Cerebellar nuclear complex (tissue), 1 donor: ENCODE measurements around the gene TAF1C.

Source experiments
- DNase-seq, 2 experiments: peaks; one replicate each; lab custom pipeline; 2025; lab: John Stamatoyannopoulos, UW

The TAF1C gene

DNA sequence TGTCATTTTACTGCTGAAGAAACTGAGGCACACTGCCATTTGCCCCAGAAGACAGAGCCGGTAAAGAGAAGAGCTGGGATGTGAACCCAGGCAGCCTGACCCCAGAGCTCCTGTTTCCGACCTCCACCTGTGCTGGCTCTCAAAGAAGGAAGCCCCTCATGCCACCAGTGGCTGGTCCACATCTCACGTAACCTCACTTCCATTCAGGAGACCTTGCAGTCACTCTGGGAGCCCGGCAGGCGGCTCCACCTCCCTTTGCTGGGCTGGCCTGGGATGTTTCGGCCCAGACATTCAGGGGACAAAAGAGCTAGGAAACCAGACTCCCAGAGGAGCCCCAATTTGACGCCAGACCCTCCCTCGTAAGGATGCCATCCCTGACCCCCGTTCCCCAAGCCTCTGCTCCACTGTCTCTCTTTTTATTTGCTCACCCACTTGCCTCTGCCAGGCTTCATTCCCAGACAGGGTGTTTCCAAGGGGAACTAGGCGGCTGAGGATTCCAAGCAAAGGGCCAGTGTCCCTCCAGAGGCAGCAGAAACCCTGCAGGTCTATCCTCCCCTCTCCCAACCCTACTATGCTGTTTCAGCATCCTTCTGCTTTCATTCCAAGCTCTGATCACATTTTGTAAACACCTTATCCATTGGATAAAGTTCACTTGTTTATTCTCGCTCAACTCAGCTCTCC lies 2.8 kb downstream of the TAF1C start:
- DNase-seq: no peak

DNA sequence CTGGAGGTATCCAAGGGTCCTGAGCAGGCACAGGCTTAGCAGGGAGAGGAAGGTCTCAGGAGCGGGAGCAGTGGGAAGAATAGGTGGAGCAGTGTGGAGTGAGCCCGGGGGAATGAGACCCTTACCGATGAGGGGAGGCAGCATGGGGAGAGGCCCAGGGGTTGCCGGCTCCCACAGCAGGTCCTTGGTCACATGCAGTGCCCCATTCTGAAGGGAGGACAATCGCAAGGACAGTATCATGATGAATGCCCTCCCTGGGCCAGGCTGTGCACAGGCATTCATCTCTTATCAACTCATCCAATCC lies 3.3 kb downstream of the TAF1C start:
- DNase-seq: no peak

DNA sequence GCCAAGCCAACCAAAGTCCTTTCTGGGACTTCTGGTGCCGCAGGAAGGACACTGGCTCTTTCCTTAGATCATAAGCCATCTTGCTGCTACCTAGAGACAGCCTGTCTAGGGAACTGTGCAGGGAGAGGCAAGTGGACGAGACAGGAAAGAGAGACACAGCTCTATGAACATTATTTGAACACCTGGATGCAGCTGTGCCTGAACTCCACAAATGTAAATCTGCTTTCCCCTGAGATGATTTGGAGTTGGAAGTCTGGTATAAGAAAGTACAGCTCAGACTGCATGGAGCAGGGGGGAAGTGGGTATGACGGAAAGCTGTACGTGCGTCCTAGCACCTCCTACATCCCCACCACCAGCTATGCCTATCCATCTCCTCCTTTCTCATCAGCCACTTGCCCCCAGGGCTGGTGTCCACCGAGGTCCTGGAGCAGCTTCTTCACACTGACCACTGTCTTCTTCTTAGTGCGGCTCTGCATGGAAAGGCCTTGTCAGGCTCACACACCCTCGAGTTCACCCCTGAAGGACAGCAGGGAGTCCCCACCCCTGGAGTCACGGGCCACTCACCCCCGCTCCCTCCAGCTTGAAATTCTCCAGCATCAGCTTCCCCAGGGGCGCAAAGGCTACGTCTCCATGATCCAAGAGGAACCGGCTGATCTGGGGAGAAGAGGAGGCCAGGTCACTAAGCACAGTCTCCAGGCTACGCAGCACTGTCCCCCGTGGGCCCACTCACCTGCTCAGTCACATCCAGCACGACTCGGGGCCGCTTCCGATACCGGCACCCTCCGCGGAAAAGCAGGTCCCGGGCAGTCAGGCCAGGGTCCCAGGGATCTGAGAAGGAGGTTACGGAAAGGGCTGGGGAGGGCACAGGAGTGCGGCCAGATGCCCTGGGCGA lies 3.9 kb downstream of the TAF1C start:
- DNase-seq: no peak

DNA sequence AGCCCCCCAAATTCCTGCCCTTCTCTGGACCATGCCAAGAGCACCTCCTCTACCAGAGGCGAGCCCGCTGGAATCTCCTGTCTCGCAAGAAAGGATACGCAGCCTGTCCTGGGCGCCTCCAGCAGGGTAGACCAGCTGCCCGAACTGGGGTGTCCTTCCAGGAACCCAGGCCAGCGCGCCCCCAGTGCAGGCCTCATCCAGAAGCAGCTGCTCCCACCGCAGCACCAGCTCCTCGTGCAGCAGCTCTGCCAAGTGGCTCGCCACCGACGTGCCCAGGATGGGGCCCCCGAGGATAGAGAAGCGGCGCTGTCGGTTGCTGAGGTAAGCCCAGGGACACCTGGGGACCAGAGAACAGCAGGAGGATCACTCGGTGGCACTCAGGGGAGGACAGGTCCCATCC lies 4.8 kb downstream of the TAF1C start:
- DNase-seq: no peak

DNA sequence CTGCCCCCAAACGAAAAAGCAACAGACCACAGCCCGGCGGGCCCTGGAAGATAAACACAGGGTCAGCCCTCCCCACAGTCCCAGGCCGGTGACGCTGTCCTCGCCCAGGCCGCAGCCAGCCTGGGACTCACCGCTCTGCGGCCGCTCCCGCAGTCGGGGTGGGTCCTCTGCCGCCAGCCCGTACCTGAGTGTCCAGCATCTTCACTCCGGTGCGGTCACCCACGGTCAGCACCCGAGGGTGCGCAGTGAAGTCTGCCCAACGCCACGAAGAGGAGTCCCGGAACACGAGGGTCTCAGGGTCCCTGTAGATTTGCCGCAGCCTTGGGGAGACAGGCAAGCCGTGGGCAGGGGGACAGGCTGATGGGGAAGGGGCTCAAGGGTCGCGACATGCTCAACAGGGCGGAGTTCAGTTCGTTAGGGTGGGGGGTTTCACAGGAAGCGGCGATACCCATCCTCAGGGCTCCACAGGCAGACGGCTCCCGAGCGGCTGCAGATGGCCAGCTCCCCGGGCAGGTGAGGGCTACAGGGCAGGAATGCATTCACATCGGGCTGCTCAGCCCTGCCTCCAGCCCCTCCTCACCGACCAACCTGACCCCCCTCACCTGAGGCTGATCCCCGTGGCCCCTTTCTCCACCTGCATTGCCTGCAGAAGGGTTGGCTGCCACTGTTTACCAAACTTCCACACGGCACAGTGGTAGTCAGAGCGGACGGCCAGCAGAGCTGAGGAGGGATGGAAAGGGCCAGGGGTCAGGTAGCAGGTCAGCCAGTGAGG lies 5.5 kb downstream of the TAF1C start:
- DNase-seq: no peak

DNA sequence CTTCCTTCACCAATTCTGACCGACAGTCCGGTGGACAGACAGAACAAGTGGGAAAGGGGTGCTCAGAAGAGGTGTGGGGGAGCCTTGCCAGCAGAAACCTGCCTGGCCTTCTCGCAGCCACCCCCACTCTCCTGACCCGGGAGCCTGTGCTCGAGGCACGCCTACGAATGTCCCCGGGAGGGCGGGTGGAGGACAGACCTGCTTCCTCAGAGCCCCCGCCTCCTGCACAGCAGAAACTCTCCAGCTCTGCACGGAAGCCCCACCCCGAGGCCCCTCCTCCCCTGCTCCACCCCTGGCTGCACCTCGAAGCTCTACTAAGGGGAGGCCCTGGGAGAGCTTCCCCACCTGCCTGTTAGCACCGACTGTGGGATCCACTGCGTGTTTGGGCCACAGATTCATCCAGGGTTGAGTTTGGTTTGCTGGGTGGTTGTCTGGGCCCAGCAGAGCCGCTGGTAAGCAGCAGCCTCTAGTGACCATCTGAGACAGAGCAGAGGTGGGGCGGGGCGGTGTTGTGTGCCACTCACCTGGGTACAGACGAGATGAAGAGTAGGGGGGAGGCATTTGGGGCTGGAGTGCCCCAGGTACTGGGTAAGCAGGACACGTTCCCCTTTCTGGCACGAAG lies 6.2 kb downstream of the TAF1C start:
- no peak for DNase-seq

DNA sequence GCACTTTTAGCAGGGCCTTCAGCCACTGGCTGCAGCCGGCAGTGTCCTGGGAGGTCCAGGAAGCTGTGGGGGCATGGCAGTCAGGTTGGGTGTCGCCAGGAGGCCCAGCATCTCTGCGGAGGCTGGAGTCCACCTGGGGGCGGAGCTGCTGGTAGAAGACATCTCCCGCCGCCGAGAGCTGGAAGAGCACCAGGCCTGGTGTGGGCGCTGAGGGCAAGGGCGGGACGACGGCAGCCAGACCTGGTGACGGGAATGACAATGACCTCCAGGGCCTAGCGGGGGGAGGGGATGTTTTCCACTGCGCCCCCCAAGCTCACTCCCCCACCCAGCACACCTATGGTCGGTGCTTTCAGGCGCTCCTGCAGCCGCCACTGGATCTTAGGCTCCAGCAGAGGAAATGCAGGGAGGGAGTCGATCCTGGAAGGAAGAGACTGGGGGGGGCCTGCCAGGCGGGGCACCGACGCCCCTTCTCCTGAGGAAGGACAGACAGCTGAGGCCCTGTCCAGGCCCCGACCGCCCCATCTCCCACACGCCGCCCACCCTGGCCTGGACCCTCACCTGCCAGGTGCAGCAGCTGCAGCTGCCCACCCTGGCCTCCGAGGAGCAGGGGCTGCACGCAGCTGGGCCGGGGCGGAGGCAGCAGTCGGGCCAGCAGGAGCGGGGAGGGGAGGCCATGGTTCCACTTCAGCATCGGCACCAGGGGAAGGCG lies 7.1 kb downstream of the TAF1C start:
- DNase-seq: no peak

DNA sequence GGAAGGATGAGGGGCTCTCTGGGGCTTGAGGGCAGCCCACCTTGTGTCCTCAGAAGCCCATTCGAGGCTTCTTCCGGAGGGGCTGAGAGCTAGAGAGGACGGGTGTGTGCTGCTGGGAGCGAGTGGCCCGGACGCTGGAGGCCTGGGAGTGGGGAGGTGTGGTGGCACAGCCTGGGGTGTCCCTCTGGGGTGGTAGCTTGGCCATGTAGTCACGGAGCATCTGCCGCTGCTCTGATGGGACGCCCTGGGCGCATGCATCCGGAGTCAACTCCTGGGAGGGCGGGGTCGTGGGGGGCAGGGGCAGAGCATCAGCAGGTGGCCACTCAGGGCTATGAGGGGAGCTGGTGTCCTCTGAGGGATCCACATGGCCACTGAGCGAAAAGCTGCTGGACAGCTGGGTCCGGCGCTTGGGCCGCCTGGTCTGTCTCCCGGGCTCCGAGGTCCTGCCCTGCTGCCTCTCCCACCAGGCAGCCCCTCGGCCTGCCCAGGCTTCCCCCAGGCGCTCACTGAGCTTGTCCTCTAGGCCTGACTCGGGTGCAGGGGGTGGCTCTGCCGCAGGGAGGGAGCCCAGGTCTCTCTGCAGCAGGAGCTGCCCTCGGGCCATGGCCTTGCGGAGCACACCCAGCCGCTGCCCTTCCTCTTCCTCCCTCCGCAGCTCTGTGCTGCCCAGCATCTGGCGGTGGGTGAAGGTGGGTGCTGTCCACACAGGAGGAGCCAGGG lies 7.8 kb downstream of the TAF1C start:
- DNase-seq: no peak

DNA sequence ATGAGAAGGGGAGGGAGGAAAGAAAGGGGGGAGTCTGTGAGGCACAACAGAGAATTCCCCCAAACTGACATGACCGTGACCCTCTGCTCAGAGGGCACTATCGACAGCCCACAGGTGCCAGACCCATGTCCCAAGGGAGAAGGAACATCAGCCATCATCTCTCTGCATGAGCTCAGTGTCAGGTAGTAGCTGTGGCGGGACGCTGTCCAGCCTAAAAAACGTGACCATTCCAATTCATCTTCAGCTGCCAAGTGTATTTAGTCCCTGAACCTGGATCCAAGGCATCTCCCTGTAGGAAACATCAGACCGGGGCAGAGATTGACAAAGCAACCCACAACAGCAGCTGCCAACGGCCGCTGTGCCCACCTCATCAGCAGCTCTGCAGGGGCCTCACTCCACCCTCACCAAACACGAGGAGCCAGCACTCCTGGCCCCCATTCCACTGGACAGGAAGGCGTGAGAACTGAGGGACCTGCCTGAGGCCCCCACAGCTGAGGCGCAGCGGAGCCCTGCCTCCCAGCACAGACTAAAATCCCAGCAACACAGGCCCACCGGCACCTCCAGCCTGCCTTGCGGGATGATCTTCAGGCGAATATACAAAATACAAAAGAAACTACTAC lies 8.6 kb downstream of the TAF1C start:
- DNase-seq: no peak

DNA sequence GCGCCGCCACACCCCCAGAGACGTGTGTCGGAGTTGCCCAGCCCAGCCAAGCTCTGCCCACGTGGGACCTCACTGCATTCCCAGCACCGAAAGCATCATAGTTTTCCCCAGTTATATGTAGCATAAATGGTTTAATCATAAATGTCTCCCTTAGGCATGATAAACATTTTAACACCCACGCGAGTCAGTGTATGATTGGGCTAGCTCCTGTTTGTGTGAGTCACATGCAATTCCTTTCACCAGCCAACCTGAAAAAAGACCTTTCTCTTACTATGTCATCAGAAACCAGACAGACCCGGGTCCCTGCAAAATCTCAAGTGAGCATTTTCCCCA lies 9.2 kb downstream of the TAF1C start:
- DNase-seq: no peak

DNA sequence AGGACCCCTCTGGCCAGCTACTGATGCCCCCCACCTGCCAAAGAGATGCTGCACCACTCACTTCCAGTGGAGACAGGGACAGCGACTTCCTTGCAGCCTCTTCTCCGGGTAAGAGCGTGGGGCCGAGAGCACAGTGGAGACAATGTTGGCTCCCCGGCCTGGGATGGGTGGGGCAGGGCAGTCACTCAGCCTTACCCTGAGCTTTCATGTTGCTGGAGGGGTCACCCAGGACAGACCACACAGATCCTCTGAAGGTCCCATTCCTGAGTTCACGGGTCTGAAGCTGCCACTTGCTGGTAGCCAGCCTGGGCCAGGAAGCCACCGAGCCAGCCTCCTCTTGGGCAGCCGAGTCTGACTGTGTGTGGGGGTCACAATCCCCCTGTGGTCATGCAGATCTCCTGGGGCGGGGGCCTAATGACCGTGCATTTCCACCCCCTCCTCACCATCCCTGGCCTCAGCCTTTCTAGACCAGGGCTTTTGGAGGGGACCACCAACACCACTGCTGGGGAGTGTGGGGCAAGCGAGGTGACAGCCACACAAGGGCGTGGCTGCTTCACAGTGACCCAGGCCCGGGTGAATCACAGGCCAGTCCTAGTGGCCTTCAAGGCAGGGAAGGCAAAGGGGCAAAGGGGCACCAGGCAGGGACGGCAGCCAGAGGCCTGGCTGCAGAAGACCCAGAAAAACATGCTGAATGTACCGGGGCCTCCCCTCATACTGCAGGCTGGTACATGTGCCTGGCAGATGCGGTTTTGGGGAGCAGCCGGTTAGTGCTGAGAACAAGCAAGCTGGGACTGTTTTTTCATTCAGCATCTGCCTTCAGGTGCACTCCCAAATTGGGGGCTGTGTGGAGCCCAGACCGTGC lies 10.4 kb downstream of the TAF1C start:
- no peak for DNase-seq

DNA sequence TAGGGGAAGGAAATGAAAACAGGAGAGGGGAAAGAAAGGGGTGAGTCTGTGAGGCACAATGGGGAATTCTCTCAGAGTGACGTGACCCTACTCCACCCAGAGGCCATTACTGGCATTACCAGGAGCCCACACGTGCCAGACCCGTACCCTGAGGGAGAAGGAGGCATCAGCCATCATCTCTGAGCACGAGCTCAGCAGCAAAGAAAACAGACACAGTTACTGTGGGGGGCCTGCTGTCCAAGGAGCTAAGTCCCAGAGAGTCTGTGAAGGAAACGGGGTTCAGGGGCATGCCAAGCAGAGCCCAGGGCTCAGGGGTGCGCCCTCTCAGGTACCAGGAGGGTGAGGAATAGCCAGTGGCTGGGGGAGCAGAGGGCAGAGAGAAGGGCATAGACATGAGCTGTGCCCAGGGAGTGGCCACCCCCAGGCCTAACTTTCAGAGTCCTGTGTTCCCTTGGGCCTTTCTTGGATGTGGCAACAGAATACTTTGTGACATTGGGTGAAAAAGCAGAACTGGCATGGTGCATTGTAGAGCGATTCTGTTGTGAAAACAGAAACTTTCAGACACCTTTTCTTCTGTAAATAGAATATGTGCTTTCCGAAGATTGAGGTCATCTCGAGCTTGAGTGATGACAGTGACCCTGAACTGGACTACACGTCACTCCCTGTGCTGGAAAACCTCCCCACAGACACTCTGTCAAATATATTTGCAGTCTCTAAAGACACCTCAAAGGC lies 11.3 kb downstream of the TAF1C start:
- DNase-seq: no peak

DNA sequence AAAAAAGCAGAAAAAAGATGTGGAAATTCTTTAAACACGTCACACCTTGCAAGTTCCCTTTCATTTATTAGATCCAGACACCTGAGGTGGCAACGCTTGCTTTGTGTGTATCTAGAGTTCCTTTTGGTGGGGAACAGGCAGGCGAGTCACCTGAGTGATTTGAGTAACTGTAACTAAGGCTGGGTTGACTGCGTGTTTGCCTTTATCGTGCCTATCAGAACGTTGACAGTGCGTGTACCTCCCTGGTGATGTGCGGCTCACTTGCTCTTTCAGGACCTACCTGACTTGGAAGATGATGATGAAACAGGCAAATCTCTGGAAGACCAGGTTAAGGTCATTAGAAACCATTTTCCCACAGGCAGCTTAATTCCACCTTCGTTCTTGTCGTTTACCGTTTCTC lies 12.5 kb downstream of the TAF1C start:
- no peak for DNase-seq

DNA sequence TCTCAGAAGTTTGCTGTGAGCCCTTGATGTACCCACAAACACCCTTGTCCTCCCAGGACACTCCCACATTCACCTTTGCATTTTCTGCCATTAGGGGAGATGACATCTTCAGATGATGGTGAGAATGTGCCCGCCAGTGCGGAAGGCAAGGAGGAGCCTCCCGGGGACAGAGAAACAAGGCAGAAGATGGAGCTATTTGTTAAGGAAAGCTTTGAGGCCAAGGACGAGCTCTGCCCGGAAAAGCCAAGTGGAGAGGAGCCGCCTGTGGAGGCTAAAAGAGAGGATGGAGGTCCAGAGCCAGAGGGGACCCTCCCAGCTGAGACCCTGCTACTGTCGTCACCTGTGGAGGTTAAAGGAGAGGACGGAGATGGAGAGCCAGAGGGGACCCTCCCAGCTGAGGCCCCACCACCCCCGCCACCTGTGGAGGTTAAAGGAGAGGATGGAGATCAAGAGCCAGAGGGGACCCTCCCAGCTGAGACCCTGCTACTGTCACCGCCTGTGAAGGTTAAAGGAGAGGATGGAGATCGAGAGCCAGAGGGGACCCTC lies 17.0 kb downstream of the TAF1C start:
- DNase-seq: no peak

DNA sequence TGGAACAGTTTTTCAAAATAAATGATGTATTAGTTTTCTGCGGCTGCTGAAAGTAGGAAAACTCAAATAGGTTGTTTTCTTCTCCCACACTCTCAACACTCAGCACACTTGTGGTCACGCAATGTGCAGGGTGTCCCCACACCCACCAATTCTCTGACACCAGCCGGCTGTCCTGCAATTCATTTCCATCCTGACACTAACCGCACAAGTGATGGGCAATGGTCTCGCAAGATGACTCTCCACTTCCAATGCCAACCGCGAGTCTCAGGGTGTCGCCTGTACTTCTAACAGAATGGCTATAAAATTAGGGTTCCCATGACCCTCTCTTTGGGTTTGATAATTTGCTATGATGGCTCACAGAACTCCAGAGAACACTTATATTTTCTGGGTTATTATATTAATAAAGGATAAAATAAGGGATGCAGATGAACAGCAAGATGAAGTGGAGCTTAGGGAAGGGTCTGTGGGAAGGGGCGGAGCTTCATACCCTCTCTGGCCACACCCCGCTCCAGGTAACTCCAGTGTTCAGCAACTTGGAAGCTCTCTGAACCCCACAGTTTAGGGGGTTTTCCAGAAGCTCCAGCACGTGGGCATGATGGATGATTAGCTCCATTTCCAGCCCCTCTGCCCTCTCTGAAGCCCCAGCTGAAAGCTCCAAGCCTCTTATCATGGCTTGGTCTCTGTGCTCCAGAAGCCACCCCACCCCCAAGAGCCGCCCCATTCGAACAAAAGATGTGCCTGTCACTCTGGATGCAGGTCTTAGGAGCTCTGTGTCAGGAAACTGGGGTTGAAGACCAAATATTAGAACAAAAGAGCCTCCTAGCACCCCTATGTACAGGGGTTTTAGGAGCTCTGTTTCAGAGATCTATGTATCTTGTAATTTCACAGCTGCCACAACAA lies 19.8 kb downstream of the TAF1C start:
- no peak for DNase-seq

DNA sequence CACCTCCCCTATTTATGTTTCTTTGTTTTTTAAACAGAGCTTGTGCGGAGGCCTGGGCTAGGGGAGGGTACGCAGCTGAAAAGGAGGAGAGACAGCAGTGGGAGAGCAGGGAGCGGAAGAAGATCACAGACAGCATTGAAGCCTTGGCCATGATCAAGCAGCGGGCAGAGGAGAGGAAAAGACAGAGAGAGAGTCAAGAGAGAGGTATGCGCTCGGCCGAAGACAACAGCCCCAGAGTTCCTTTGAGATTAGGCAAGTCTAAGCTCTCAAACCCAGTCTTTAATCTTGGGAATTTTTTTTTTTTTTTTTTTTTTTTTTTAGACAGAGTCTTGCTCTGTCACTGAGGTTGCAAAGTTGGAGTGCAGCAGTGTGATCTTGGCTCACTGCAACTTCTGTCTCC lies 21.1 kb downstream of the TAF1C start:
- DNase-seq: no peak

DNA sequence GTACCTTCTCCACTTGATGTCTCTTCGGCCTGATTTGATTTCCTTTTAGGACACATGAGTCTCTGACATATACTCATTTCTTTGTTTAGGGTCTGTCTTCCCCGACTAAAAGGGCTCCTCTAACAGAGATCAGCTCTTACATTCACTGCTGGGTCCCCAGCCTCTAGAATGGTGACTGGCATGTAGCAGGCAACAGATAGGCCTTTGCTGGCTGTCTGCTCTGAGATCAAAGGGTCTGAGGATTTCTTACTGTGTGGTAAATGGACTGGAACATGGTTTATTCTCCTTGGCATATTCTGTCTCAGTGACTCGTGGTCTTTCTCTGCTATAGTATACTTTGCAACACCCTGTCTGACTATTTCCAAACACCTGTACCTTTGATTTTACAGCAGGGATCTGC lies 25.1 kb downstream of the TAF1C start:
- DNase-seq: no peak

DNA sequence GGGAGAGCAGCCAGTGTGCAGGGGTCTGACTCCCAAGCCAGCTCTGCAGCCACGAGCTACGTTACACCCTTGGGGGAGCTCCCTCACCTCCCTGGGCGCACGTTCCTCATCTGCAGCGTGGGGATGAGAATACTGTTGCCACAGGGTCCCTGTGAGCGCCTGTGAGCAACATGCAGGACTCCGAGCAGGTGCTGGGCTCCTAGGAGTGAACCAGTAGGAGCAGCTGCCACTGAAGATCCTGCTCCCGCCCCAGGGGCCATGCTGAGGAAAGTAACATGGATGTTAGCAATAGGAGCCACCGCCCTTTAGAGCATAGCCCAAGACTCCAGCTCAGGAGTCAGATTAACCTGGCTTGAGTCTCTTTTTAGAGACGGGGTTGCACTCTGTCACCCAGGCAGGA lies 25.8 kb downstream of the TAF1C start:
- DNase-seq: no peak
